ENCODE data around the gene ENTPD1. TPM values are rescaled to one million over a fixed set of nuclear protein-coding genes. Genes with fewer than 3 reads are reported as not detected.
A peak's percentile ranks its signal among the peaks of the same experiment; 100 is the strongest.

The ENTPD1 gene
- total RNA-seq, 1 donor: 7.6 TPM

DNA sequence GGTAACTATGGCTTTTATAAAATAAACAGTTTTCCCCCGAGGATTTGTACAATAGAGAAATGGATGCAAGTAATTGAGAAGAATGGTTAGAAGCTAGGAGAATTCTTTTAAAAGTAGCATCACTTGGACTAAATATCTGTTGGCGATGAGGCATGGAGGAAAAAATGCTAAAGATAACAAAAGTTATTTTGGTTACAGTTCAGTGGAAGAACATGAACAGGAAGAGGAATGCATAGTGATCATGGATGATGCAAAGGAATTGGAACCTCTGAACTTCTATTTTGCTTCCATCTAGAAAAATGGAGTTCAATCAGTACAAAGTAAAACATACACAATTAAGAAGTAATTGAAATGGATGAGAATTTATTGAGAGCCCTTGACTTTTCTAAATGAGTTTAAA lies 32.9 kb downstream of the ENTPD1 start:
- peak; percentile 71 for DNase-seq (ENCODE audit: insufficient read length, low spot score, missing footprints)
- Histone ChIP-seq H3K4me3 (ENCODE audit: insufficient read depth, low read length) (no peak overlapping the region), H3K79me2 (ENCODE audit: insufficient read depth, low read length) (no peaks in the 10 kb centered on the region), H3K4me1 (ENCODE audit: insufficient read depth, low read length) (peaks cover 31% of the 10 kb centered on the region), H3K27me3 (ENCODE audit: insufficient read depth, low read length) (no peaks in the 10 kb centered on the region), H3K36me3 (ENCODE audit: insufficient read depth, low read length) (no peaks in the 10 kb centered on the region), H3K4me2 (ENCODE audit: insufficient read depth, low read length) (peak overlapping the region; percentile 56), H2AFZ (ENCODE audit: low read length) (peak overlapping the region; percentile 22), H3K27ac (ENCODE audit: low read depth, low read length) (peak overlapping the region; percentile 87), H4K20me1 (ENCODE audit: insufficient read depth, low read length) (no peaks in the 10 kb centered on the region), H3K9me3 (ENCODE audit: low read depth, low read length) (no peaks in the 10 kb centered on the region)
- TF ChIP-seq, protein P1, sequence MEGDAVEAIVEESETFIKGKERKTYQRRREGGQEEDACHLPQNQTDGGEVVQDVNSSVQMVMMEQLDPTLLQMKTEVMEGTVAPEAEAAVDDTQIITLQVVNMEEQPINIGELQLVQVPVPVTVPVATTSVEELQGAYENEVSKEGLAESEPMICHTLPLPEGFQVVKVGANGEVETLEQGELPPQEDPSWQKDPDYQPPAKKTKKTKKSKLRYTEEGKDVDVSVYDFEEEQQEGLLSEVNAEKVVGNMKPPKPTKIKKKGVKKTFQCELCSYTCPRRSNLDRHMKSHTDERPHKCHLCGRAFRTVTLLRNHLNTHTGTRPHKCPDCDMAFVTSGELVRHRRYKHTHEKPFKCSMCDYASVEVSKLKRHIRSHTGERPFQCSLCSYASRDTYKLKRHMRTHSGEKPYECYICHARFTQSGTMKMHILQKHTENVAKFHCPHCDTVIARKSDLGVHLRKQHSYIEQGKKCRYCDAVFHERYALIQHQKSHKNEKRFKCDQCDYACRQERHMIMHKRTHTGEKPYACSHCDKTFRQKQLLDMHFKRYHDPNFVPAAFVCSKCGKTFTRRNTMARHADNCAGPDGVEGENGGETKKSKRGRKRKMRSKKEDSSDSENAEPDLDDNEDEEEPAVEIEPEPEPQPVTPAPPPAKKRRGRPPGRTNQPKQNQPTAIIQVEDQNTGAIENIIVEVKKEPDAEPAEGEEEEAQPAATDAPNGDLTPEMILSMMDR (IDR thresholded peaks at IDR 0.05; ENCODE audit: extremely low read depth, low read depth, low read length): no peak

DNA sequence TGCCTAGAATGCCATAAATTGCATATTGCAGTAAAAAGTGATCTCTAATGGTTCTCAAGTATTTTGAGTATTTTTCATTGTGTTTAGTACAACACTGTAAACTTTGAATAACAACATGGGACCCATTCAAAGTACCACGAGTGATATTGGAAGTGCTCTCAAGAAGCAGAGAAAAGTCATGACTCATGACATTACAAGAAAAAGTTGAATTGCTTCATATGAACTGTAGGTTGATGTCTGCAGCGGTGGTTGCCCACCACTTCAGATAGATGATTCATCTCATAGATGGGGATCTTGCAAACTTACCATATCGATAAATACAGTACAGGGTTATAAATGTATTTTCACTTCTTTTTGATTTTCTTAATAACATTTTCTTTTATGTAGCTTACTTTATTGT lies 33.9 kb downstream of the ENTPD1 start:
- Histone ChIP-seq H4K20me1 (ENCODE audit: insufficient read depth, low read length) (no peaks in the 10 kb centered on the region), H3K36me3 (ENCODE audit: insufficient read depth, low read length) (no peaks in the 10 kb centered on the region), H3K4me3 (ENCODE audit: insufficient read depth, low read length) (no peak overlapping the region), H3K27ac (ENCODE audit: low read depth, low read length) (peak overlapping the region; percentile 87), H2AFZ (ENCODE audit: low read length) (no peak overlapping the region), H3K4me1 (ENCODE audit: insufficient read depth, low read length) (peaks cover 31% of the 10 kb centered on the region), H3K27me3 (ENCODE audit: insufficient read depth, low read length) (no peaks in the 10 kb centered on the region), H3K9me3 (ENCODE audit: low read depth, low read length) (no peaks in the 10 kb centered on the region), H3K79me2 (ENCODE audit: insufficient read depth, low read length) (no peaks in the 10 kb centered on the region), H3K4me2 (ENCODE audit: insufficient read depth, low read length) (no peak overlapping the region)
- DNase-seq (ENCODE audit: insufficient read length, low spot score, missing footprints): no peak
- TF ChIP-seq, protein P1 (IDR thresholded peaks at IDR 0.05; ENCODE audit: extremely low read depth, low read depth, low read length): no peak

DNA sequence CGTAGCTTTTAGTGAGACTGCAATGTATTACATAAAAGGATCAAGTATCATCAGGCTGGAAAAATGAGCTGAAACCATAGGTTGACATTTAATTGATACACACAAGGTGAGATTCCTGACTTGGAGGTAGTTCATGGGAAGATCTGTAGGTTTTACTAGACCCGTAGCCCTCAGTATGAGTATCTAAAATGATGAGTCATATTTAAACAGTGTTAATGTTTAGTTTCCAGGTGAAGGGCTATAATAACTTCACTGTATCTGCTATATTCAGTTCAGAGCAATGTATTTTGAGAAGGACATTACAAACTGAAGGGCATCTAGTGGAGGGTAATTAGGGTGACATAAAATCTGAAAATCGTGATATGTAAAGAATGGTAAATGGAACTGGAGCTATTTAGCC lies 35.0 kb downstream of the ENTPD1 start:
- Histone ChIP-seq H3K27me3 (ENCODE audit: insufficient read depth, low read length) (no peaks in the 10 kb centered on the region), H2AFZ (ENCODE audit: low read length) (no peak overlapping the region), H3K4me2 (ENCODE audit: insufficient read depth, low read length) (no peak overlapping the region), H3K79me2 (ENCODE audit: insufficient read depth, low read length) (no peaks in the 10 kb centered on the region), H4K20me1 (ENCODE audit: insufficient read depth, low read length) (no peaks in the 10 kb centered on the region), H3K4me1 (ENCODE audit: insufficient read depth, low read length) (peaks cover 31% of the 10 kb centered on the region), H3K36me3 (ENCODE audit: insufficient read depth, low read length) (no peaks in the 10 kb centered on the region), H3K27ac (ENCODE audit: low read depth, low read length) (no peak overlapping the region), H3K4me3 (ENCODE audit: insufficient read depth, low read length) (no peak overlapping the region), H3K9me3 (ENCODE audit: low read depth, low read length) (no peaks in the 10 kb centered on the region)
- no peak for DNase-seq (ENCODE audit: insufficient read length, low spot score, missing footprints)
- TF ChIP-seq, protein P1 (IDR thresholded peaks at IDR 0.05; ENCODE audit: extremely low read depth, low read depth, low read length): no peak

DNA sequence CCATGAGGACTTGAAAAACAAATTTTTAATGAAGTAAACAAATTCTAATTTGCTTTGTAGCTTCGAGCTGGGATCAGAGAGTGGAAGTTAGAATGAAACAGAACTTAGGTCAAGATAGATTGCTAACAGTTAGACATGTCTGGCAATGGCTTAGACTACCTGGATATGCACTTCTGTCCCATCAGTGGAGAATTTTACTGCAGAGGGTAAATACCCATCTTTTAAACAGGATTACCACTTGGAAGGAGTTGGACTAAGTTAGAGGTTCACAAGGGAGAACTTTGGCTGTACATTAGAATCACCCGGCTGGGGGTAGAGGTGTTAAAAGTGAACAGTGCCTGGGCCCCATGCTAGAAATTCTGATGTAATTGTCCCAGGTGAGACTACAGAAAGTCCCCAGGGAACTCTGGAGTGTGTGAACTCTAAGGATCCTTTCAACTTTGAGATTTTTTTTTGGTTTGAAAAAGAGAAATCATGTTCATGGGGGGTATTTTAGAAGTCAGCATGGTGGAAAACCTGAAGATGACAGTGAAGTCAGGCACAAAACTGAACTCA lies 35.5 kb downstream of the ENTPD1 start:
- Histone ChIP-seq H3K27me3 (ENCODE audit: insufficient read depth, low read length) (no peaks in the 10 kb centered on the region), H3K4me2 (ENCODE audit: insufficient read depth, low read length) (no peak overlapping the region), H2AFZ (ENCODE audit: low read length) (no peak overlapping the region), H4K20me1 (ENCODE audit: insufficient read depth, low read length) (no peaks in the 10 kb centered on the region), H3K27ac (ENCODE audit: low read depth, low read length) (no peak overlapping the region), H3K36me3 (ENCODE audit: insufficient read depth, low read length) (no peaks in the 10 kb centered on the region), H3K4me3 (ENCODE audit: insufficient read depth, low read length) (no peak overlapping the region), H3K9me3 (ENCODE audit: low read depth, low read length) (no peaks in the 10 kb centered on the region), H3K79me2 (ENCODE audit: insufficient read depth, low read length) (no peaks in the 10 kb centered on the region), H3K4me1 (ENCODE audit: insufficient read depth, low read length) (peaks cover 31% of the 10 kb centered on the region)
- DNase-seq (ENCODE audit: insufficient read length, low spot score, missing footprints): no peak
- TF ChIP-seq, protein P1 (IDR thresholded peaks at IDR 0.05; ENCODE audit: extremely low read depth, low read depth, low read length): no peak
